Activated T-helper 1 cell treated with anti-CD3 and anti-CD28 coated beads, Interleukin-2, amount 50 U/mL, for 16 hours (primary cell): ENCODE data around the gene HASPIN.

Experiments used
- DNase-seq, 2 donors: peaks; one replicate each; pipeline ENCODE4 v3.0.0-alpha.2; 2020; ENCODE audit warnings: low read depth in 1 of 2, low spot score in 1 of 2

HASPIN gene

DNA sequence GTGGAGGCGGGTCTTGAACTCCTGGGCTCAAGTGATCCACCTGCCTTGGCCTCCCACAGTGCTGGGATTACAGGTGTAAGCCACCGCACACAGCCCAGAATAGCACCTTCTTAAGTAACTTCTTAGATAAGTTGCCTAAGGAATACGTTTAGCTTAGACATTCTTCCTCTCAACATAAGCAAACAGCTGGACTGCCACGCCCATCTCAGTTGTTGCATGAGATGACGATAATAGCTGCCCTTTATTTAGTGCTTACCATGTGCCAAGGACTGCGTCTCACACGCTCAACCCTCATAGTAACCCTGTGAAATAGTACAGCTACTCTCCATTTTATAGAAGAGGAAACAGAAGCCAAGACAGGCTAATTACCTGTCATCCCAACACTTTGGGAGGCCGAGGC lies 11.8 kb downstream of the HASPIN start:
- DNase-seq: no peak

GRCh38 chr17:3738562-3739295 lies 15.0 kb downstream of the HASPIN start:
- peak; percentile 46 to 49 for DNase-seq

DNA sequence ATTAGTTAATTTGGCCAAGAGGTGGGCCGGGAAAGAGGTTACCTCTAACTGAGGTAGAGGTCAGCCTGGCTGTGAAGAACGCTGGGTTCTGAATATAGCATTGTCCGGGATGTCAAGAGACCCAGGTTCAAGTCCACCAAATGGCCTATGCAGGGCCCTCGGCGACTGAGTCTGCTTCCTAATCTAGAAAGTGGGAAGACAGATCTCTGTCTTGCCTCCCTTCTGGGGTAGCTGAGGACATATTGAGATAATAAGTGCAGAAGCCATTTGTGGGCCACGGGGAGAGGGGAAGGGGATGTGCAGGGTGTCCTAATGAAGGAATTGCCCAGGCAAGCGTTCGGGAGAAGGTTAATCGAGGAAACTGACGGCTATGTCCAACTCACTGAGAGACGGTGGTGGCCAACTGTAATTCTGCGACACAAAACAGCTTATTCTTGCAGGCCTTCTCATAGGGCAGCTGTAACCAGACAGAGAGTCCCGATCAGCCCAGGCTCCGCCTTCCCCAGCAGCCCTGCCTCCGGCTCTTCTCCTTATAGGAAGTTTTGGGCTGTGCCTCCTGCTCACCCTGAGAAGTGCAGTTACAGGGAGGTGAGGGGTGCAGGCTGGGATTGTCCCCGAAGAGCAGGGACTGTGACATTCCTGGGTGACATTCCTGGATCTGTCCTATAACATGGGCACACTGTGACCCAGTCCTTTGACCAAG lies 15.9 kb downstream of the HASPIN start:
- DNase-seq: no peak

GRCh38 chr17:3740611-3741073 lies 16.9 kb downstream of the HASPIN start:
- no peak for DNase-seq

- no peak for DNase-seq
Observed at GRCh38 chr17:3744014-3744413, 20.3 kb downstream of the HASPIN start.

DNA sequence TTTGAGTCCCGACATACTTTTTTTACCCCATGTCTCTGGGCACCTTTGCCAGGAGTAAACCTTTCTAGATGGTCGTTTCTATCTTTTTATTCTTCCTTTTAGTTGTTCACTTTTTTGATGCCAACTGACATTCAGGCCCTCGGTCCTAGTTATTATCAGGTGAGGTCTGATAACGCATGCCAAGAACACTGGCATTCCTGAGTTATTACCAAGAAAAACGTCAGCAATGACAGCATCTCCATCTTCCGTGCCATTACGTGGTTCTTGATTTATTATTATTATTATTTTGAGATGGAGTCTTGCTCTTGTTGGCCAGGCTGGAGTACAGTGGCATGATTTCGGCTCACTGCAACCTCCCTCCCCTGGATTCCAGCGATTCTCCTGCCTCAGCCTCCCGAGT lies 21.4 kb downstream of the HASPIN start:
- no peak for DNase-seq

GRCh38 chr17:3747805-3748204 lies 24.1 kb downstream of the HASPIN start:
- DNase-seq: no peak

DNA sequence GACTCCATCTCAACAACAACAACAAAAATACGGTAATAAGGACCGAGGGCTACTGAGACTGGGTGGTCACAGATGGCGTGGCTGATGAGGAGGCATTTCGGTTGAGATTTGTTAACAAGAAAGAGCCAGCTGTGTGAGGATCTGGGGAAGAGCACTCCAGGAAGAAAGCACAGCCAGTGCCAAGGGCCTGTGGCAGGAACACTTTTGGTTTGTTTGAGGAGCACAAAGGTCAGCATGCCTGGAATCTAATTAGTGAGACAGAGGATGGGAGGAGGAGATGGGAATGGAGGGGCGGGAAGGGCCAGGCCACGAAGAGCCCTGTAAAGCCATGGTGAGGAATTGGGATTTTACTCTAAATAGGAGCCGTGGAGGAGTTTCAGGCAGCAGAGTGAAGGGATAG lies 24.9 kb downstream of the HASPIN start:
- DNase-seq: no peak

DNA sequence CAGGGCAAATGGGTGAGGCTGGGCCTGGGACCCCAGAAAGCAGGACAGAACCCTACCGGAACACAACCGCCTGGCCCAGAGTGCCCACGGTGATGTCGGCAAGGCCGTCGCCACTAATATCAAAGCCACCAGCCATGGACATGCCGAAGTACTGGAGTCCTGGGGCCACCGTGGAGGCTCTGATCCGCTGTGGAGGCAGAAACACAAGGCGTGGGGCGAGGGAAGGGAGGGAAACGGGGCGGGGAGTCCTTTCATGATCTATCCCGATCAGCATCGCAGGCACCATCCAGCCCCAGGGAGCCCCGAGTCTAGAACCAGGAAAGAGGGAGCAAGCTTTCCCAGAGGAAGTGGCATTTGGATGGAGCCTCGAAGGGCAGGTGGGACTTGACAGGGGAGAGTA lies 26.6 kb downstream of the HASPIN start:
- DNase-seq: no peak

DNA sequence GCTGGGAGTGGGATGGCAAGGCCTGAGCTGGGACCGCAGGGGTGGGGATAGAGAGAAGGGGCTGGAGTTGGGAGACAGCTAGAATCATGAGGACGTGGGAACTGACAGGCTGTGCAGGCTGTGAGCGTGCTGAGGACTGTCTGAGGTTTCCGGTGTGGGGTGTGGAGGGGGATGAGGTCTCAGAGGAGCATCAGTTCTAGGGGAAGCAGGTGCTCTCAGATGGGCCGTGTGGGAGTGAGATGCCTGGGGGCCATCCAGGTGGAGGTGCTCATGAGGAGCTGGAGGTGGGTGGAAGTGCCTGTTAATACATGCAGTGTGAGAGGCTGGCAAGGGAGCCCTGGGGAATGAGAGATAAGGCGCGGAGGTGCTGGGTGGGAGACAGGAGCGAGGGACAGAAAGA lies 27.2 kb downstream of the HASPIN start:
- peak in 1 of 2 donors; percentile 23 for DNase-seq

DNA sequence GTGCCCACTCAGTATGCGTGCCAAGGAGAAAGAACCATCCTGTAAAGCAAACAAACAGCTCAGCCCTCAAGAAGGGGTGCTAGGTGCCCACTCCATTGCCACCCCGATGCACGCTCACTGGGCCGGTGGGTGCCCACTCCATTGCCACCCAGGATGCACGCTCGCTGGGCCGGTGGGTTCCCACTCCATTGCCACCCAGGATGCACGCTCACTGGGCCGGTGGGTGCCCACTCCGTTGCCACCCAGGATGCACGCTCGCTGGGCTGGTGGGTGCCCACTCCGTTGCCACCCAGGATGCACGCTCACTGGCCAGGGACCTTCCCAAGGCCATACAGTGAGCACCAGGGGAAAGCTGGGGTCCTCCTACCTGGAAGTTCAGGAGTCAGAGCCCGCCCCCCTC lies 28.1 kb downstream of the HASPIN start:
- DNase-seq: no peak

DNA sequence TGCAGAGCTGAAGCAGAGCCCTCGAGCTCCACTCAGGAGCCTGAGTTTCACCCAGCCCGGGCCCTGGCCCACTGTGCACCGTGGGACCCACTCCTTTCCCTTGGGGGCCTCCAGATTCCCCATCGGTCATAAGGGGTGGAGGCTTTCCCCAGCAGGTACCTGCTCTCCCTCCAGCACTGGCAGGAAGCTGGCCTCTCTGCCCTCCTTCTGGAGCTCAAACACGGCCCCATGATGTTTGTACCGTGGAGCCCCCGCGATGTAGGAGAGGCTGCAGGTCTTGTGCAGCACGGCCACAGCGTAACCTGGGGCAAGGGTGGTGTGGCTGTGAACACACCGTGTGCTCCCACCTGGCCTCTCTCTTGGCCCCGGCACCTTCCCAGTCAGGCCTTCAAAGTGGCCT lies 29.9 kb downstream of the HASPIN start:
- DNase-seq: no peak

GRCh38 chr17:3754066-3754457 lies 30.4 kb downstream of the HASPIN start:
- DNase-seq: no peak

- DNase-seq: peak; percentile 63 to 66
Observed at GRCh38 chr17:3754458-3755334, 31.0 kb downstream of the HASPIN start.

- no peak for DNase-seq
Observed at GRCh38 chr17:3755335-3756030, 31.8 kb downstream of the HASPIN start.

- DNase-seq: no peak
Observed at GRCh38 chr17:3759597-3760216, 36.0 kb downstream of the HASPIN start.

DNA sequence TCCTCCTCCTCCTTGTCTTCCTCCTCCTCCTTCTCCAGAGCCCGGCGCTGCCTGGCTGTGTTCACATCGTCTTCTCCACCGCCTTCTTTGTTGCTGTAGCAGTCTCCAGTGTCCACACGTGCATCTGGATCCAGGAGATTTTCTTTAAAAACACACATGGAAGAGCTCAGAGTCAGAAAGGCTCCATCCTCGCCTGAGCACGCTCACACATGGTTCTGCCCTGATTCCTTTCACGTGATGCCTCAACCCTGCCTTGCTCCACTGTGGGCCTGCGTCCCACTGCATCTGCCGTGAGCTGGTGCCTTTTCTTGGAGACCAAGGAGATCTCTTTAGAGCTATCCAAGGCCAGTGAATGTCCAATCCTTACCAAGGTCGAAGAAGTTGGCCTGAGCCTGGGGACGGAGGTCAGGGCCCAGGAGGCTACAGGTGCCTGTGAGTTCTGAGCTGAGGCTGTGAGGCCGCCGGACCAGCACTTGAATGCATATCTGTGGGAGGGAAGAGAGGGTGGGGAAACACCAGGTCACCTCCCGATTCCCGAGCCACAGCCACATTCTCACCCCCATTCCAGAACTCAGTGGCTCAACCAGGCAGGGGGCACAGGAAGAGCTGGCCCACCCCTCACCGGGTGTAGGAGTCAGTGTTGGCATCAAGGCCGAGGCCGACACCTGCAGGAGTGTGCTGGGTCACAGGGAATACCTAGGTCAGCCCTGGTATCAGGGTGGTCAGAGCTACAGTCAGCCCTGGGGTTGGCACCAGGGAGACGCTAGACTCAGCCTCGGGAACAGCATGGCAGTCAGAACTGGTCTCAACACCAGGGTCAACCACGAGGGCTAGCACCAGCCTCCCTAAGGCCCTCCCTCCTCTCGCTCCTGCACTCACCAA lies 37.6 kb downstream of the HASPIN start:
- DNase-seq: no peak

DNA sequence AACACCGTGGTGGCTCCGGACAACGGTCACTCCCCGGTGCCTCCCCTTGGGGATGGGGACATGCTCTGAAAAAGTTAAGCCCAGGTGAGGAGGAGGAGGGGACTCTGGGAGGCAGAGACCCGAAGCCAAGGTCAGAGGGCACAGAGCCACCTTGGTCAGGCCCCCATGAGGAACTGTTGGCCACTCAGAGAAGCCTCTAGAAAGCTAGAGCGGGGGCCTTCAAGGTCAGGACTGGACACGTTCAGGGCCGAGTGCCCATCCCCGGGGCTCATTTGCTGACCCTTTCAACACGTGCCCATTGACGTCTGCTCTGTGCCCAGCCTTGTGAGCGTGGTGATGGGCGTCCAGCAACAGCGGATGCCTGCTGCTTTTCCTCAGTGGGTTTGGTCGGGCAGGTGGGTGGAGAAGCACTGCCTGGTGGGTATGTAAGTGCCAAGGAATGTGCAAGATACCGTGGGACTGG lies 38.2 kb downstream of the HASPIN start:
- DNase-seq: no peak

GRCh38 chr17:3762922-3763776 lies 39.4 kb downstream of the HASPIN start:
- DNase-seq: no peak
